Hepatocyte (in vitro differentiated cells): Measurements from ENCODE around the gene INSR. TPM values are rescaled to one million over a fixed set of nuclear protein-coding genes. Genes with fewer than 3 reads are reported as not detected.

ENCODE experiments used
- DNase-seq: peaks from one replicate; pipeline ENCODE4 v3.0.0-alpha.2; 2016; ENCODE audit warnings: low spot score
- H2AFZ ChIP-seq: fragments of 200-600 bp; sonication (generic); 2 replicates; pipeline ENCODE4 v1.6.0; 2016; ENCODE audit warnings: antibody characterized with exemption, mild to moderate bottlenecking
- H3K27ac ChIP-seq: fragments of 200-600 bp; sonication (generic); 2 replicates; pipeline ENCODE4 v1.5.1; 2016; ENCODE audit warnings: mild to moderate bottlenecking
- H3K27me3 ChIP-seq: fragments of 200-600 bp; sonication (generic); 2 replicates; pipeline ENCODE4 v1.6.1; 2016
- H3K36me3 ChIP-seq: fragments of 200-600 bp; sonication (generic); replicated peaks from 2 replicates; pipeline ENCODE4 v1.5.1; 2016; ENCODE audit warnings: low read depth; ENCODE audit not compliant: insufficient read depth
- H3K4me1 ChIP-seq: fragments of 200-600 bp; sonication (generic); 2 replicates; pipeline ENCODE4 v1.5.1; 2016; ENCODE audit warnings: mild to moderate bottlenecking, moderate library complexity; ENCODE audit not compliant: insufficient read depth
- H3K4me2 ChIP-seq: fragments of 200-600 bp; sonication (generic); 2 replicates; pipeline ENCODE4 v1.6.0; 2016
- H3K4me3 ChIP-seq: fragments of 200-600 bp; sonication (generic); 2 replicates; pipeline ENCODE4 v1.5.1; 2016; ENCODE audit warnings: mild to moderate bottlenecking
- H3K79me2 ChIP-seq: fragments of 200-600 bp; sonication (generic); 2 replicates; pipeline ENCODE4 v1.6.0; 2017; ENCODE audit warnings: mild to moderate bottlenecking
- H3K9me2 ChIP-seq: fragments of 200-600 bp; sonication (generic); replicated peaks from 2 replicates; pipeline ENCODE4 v1.6.0; 2017; ENCODE audit warnings: mild to moderate bottlenecking; ENCODE audit not compliant: insufficient read depth
- H3K9me3 ChIP-seq: fragments of 200-600 bp; sonication (generic); 2 replicates; pipeline ENCODE4 v1.5.1; 2016; ENCODE audit warnings: low read depth, mild to moderate bottlenecking
- H4K20me1 ChIP-seq: fragments of 200-600 bp; sonication (generic); 2 replicates; pipeline ENCODE4 v1.6.0; 2016; ENCODE audit warnings: mild to moderate bottlenecking; ENCODE audit not compliant: insufficient read depth, poor library complexity, severe bottlenecking
- EZH2 ChIP-seq: fragments of 200-600 bp; sonication (generic); IDR thresholded peaks from 2 replicates; pipeline ENCODE4 v1.6.1; 2016; ENCODE audit warnings: antibody characterized with exemption, mild to moderate bottlenecking, borderline replicate concordance
- EZH2phosphoT487 ChIP-seq: fragments of 200-600 bp; sonication (generic); IDR thresholded peaks from one replicate; pipeline ENCODE4 v1.6.1; 2018; ENCODE audit warnings: antibody characterized with exemption, mild to moderate bottlenecking, low read depth, moderate library complexity; ENCODE audit not compliant: unreplicated experiment, severe bottlenecking
- WGBS: methylation state at CpG from one replicate; pipeline ENCODE4 v1.1.6; 2016; ENCODE audit warnings: low lambda C conversion rate; ENCODE audit errors: missing lambda C conversion rate; 5-methylcytosine and 5-hydroxymethylcytosine counted together
- polyA plus RNA-seq: library from polyadenylated mRNA; unstranded; fragments of >200 nt; fragmentation: Nextera tagmentation; extraction: Ambion mirVana; gene quantifications from 2 replicates; pipeline ENCODE4 v1.2.1, GENCODE V29; 2016
- total RNA-seq: library from RNA; depleted of rRNA; stranded (reverse); fragments of >200 nt; gene quantifications from 2 replicates; pipeline ENCODE4 v1.2.3, GENCODE V29; 2014
- TF ChIP-seq, protein P1 (sequence below): fragments of 200-600 bp; sonication (generic); IDR thresholded peaks from 2 replicates; pipeline ENCODE4 v1.5.1; 2016; ENCODE audit warnings: antibody characterized with exemption, mild to moderate bottlenecking; ENCODE audit not compliant: poor library complexity

INSR gene
- total and polyA plus RNA-seq, 2 experiments from 2014 or later, result 17.0 to 59.0 TPM

DNA sequence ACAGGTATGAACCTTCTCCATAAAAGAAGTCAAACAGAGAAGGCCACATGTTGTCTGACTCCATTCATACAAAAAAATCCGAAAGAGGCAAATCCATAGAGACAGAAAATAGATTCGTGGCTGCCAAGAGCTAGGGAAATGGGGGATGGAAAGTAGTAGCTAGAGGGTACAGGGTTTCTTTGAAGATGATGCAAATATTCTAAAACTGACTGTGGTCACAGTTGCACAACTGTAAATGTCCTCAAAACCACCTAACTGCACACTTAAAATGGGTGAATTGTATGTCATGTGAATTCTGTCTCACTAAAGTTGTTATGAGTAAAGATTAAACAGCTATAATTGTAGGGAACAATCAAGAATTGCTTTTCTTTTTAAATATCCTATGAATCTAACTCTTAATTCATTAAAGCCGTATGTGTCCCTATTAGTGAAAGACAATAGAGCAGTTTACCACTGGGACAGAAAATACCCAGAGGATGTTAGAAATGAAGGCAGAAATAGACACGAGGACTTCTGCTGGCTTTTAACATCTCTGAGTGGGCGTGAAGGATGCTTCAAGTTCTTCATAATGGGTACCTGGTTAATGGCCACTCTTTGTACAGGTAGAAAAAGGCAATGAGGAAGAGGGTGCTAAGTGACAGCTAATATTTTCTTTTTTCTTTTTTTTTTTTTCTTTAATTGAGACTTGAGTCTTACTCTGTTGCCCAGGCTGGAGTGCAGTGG, 21.2 kb downstream of the INSR start:
- Histone ChIP-seq H4K20me1 (peaks cover 25% of the 10 kb centered on the region), H3K4me3 (no peak overlapping the region), H3K27me3 (no peaks in the 10 kb centered on the region), H3K9me3 (no peaks in the 10 kb centered on the region), H3K4me2 (no peak overlapping the region), H3K36me3 (no peaks in the 10 kb centered on the region), H3K4me1 (no peaks in the 10 kb centered on the region), H2AFZ (no peak overlapping the region), H3K27ac (no peak overlapping the region), H3K79me2 (peaks cover 75% of the 10 kb centered on the region), H3K9me2 (no peaks in the 10 kb centered on the region)
- TF ChIP-seq, protein P1, sequence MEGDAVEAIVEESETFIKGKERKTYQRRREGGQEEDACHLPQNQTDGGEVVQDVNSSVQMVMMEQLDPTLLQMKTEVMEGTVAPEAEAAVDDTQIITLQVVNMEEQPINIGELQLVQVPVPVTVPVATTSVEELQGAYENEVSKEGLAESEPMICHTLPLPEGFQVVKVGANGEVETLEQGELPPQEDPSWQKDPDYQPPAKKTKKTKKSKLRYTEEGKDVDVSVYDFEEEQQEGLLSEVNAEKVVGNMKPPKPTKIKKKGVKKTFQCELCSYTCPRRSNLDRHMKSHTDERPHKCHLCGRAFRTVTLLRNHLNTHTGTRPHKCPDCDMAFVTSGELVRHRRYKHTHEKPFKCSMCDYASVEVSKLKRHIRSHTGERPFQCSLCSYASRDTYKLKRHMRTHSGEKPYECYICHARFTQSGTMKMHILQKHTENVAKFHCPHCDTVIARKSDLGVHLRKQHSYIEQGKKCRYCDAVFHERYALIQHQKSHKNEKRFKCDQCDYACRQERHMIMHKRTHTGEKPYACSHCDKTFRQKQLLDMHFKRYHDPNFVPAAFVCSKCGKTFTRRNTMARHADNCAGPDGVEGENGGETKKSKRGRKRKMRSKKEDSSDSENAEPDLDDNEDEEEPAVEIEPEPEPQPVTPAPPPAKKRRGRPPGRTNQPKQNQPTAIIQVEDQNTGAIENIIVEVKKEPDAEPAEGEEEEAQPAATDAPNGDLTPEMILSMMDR, result no peak
- no peak for TF ChIP-seq EZH2
- 90% methylated on average over 5 of the region's 5 CpGs for WGBS
- DNase-seq, result no peak

DNA sequence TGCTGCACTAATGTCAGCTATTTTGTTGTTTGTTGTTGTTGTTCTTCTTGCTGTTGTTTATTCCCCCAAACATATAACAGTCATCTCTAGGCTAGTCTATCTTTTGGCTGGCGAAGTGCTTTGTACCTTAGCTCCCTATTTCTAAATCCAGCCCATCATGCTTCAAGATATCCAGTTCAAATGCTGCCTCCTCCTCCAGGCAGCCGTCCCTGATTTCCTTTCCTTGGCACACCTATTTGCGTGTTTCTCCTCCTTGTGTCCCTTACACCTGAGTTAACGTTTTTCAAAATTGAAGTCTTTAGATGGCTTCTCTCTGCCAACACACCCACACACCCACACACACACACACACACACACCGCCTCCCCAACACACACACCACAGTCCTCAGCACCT, 25.5 kb downstream of the INSR start:
- Histone ChIP-seq H3K27me3 (no peaks in the 10 kb centered on the region), H3K9me2 (no peaks in the 10 kb centered on the region), H4K20me1 (peaks cover 37% of the 10 kb centered on the region), H3K4me2 (no peak overlapping the region), H3K4me1 (peaks cover 6% of the 10 kb centered on the region), H3K9me3 (no peaks in the 10 kb centered on the region), H3K27ac (no peak overlapping the region), H2AFZ (no peak overlapping the region), H3K79me2 (peaks cover 78% of the 10 kb centered on the region), H3K4me3 (no peak overlapping the region), H3K36me3 (peaks cover 7% of the 10 kb centered on the region)
- no peak for DNase-seq
- WGBS, result 95% methylated on average over 5 of the region's 5 CpGs
- TF ChIP-seq, protein P1, result no peak
- TF ChIP-seq EZH2phosphoT487 (no peak), EZH2 (no peak)

DNA sequence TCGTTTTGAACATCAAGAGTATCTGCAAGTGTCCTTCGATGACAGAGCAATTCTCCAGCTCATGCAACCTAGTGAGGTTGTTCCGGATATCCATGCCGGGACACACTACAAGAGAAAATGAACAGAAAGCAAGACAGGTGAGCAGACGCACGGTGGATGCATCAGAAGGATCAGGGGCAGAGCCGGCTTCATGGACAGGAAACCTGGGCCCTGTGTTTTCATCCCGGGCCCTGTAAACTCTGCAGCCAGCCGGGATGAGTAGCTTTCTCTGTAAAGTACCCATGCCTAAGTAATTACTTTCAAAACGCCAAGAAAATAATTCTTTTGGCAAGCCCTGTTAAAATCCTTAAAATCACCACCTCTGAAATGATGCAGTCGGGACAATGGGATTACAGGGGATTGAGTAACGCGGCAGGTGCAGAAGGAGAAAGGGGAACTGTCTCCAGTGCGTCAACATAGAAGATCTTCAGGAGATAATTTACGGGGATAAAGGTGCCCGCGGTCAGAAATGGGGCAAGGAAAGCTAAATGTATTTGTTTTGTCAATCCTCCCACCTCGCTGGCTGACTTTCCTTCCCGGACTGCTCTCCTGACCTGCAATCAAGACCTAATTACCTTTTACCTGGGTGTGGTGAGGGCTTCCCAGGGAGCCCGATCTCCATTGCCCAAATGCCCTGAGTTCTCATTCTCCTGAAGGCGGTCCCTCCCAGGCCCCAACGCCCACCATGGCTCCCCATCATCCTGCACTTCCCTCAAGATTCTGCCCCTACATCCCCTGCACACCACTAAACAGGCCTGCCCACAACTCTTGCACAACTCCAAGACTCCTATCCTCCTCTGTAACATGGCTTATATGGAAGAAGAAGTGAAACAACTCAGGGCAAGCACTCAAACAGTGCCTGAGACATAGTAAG, 26.2 kb downstream of the INSR start:
- DNase-seq, result no peak
- Histone ChIP-seq H3K9me3 (no peaks in the 10 kb centered on the region), H3K4me2 (peak overlapping the region; percentile 40), H3K9me2 (no peaks in the 10 kb centered on the region), H3K79me2 (peaks cover 77% of the 10 kb centered on the region), H3K27ac (peak overlapping the region; percentile 16), H2AFZ (no peak overlapping the region), H4K20me1 (peaks cover 37% of the 10 kb centered on the region), H3K27me3 (no peaks in the 10 kb centered on the region), H3K4me3 (no peak overlapping the region), H3K36me3 (peaks cover 7% of the 10 kb centered on the region), H3K4me1 (peaks cover 6% of the 10 kb centered on the region)
- 80% methylated on average over 22 of the region's 22 CpGs for WGBS
- TF ChIP-seq EZH2phosphoT487, result peak; percentile 42
- no peak for TF ChIP-seq EZH2
- TF ChIP-seq, protein P1, result no peak
